Measurements from ENCODE around the gene ARHGEF40.

ARHGEF40 gene

DNA sequence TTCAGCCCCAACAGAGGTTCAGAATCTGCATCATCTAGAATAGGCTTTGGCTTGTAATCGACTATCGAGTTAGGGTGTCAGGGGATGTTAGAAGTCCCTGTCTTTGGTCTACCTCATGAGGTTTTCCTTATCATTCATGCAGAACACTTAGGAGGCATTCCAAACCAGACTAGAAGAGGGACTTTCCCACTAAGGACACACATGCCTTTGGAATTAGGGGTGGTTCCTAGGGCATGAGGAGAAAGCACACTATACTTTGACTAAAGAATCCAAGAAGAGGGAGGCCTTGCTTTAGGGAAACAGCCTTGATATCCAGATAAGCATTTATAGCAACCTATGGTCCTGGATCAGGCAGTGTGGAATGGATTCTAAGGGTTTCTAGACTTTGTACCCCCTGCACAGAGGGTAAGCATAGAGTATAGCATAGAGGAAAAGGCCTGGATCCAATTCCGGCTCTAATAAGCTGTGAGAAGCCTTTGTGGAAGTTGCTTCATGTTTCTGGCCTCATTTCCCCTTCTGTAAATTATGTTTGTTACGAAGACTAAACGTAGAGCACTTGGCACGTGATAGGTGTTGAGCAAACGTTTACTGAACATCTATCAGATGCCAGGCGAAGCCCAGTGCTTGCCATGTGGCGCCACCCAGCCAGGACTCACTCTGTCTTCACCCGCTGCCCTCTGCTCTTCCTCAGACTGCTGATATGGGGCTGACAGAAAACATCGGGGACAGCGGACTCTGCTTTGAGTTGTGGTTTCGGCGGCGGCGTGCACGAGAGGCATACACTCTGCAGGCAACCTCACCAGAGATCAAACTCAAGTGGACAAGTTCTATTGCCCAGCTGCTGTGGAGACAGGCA, 15.1 kb downstream of the ARHGEF40 start:
- DNase-seq = no peak

GRCh38 chr14:21086908-21087293, 16.8 kb downstream of the ARHGEF40 start:
- DNase-seq = no peak

DNA sequence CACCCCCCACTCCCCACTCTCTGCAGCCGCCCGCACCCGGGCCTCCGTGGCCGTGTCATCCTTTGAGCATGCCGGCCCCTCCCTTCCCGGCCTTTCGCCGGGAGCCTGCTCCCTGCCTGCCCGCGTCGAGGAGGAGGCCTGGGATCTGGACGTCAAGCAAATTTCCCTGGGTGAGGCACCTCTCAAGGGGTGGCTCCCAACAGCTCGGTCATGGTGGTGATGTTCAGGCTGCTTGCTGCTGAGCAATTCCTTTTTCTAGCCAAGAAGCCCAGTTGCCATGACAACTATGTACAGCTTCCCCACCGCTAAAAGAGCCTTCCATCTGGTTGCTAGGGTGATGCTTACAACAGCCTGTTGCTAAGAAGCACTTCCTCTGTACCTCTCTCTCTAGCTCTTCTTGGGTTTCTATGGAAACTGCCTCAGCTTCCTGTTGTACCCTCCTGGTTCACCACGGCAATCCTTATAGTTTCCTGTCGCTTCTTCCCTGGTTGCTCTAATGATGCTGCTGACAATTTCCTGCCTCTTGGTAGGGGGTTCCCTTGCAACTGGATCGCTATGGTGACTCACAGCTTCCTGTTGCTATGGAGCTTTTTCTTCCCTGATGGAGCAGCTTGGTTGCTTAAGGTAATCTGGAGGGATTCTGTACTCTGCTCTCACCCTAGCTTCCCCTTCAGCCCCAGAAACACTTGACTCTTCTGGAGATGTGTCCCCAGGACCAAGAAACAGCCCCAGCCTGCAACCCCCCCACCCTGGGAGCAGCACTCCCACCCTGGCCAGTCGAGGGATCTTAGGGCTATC, 17.4 kb downstream of the ARHGEF40 start:
- no peak for DNase-seq

GRCh38 chr14:21088687-21089086, 18.6 kb downstream of the ARHGEF40 start:
- no peak for DNase-seq

DNA sequence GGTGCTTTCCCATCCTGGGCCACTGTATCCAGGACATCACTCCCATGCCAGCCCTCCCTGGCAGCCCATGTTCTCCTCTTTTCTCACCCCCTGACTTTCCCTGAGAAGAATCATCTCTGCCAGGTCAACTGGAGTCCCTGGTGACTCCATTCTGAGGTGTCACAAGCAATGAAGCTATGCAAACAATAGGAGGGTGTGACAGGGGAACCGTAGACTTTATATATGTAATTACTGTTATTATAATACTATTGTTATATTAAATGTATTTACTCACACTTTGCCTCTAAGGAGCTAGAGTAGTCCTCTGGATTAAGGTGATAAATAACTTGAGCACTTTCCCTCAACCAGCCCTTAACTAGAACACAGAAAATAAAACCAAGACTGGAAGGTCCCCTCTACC, 19.2 kb downstream of the ARHGEF40 start:
- DNase-seq = no peak

DNA sequence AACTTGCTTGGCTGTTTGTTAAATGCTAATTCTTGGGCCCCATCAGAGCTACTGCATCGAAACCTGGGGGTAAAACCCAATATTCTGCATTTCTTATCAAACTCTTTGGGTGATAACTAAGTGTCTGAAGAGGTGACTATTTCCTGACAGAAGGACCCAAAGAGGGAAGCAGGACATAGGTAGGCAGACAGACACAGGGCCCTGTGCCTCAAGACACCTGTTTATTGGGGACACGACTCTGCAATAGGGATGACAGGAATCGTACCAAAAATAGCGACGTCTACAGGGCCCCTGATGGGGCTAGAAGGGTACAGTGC, 19.7 kb downstream of the ARHGEF40 start:
- DNase-seq = no peak

DNA sequence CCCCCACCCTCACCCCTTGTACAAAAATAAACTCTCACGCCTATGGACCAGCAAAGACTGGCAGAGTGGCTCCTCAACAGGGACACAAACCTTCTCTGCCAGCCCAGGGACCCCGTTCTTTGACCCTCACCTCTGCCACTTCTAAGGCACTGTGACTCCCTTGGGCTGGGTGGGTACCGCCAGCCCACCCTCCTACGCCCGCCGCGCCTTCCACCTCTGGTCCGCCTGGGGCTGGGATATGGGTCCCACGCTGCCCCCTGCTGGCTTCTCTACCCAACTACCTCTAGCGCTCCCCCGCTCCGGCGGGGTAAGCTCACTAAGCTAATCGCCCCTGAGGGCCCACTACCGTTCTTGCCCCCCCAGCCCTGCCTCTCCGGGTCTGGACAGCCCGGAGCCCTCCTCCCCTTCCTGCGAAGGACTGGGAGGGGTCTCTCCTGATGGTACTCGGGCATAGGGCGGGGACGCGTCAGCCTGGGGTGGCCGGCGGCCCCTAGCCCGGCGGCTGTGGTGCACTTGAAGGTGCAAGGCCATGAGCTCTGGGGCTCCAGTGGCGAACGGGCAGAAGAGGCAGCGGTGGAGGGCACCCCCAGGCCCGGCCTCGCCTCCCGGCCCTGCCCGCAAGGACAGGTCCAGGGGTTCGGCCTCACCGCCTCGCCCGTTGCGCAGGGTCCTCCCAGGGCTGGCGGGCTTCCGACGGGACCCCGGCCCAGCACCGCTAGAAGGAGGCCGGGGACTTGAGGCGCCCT, 20.3 kb downstream of the ARHGEF40 start:
- peak; percentile 21 for DNase-seq

DNA sequence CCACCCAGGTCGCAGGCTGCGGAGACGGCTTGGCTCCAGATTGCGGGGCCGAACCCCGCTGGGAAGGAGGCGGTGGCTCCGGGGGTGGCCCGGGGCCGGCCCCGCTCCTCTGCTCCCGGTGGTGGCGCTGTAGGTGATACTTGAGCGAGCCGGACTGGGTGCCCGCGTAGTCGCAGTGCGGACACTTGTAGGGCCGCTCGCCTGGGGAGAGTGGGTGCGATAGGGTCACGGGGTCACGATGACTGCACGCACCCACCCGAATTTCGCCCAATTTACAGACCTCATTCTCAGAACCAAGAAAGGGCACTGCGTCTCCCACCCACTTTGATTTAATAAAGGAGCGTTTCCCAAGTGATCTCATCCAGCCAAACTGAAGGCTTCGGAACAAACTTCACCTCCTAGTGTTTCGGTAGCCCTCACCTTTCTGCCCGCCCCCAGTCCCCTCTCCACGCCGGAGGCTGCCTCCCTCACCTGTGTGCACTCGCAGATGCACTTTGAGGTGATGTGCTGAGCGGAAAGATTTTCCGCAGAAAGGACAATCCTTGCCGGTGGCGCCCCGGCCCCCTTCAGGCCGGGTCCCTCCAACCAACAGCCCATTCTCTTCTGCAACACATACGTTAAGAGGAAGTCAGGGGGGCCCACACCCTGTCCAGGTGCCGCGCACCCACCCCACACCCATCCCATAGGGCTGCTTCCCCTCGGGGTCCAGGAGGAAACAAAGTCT, 21.0 kb downstream of the ARHGEF40 start:
- DNase-seq = no peak

DNA sequence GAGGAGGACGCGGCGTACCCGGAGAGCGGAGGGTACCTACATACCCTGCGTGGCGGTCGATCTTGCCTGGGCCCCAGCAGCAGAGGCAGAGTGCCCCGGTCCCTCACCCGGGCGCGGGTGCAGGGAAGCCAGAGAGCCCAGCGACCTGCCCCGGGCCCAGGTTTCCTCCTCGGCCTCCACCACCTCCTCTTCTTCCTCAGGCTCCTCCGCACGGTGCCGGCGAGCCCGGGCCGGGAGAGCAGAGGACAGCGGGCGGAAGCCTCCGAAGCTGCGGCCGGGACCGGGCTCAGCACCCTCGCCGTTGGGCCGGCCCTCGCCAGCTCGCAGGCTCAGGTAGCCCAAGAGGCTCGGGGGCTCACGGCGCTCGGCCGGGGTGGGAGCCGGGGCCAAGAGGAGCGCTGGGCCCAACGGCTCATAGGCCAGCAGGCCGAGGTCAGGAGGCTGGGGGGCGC, 21.7 kb downstream of the ARHGEF40 start:
- DNase-seq = no peak

- peak; percentile 78 for DNase-seq
Measured at GRCh38 chr14:21092273-21093011, 22.3 kb downstream of the ARHGEF40 start.

DNA sequence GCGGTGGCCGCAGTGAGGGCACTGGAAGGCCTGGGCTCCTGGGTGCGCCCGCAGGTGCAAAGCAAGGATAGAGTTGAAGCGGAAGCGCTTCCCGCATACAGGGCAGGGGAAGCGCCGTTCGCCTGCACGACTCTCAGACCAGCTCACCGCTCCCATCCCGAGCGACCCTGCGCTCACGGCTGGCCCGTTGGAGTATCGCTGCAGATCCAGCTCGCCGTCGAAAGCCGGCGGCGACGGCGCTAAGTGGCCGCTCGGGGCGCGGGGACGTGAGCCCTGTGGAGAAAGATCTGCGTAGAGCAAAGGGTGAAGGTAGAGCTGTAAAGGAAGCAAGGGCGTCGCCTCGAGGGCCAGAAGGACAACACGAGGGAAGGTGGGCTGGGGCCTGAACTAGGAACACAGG, 22.9 kb downstream of the ARHGEF40 start:
- no peak for DNase-seq

GRCh38 chr14:21093769-21094681, 23.9 kb downstream of the ARHGEF40 start:
- peak; percentile 12 for DNase-seq

DNA sequence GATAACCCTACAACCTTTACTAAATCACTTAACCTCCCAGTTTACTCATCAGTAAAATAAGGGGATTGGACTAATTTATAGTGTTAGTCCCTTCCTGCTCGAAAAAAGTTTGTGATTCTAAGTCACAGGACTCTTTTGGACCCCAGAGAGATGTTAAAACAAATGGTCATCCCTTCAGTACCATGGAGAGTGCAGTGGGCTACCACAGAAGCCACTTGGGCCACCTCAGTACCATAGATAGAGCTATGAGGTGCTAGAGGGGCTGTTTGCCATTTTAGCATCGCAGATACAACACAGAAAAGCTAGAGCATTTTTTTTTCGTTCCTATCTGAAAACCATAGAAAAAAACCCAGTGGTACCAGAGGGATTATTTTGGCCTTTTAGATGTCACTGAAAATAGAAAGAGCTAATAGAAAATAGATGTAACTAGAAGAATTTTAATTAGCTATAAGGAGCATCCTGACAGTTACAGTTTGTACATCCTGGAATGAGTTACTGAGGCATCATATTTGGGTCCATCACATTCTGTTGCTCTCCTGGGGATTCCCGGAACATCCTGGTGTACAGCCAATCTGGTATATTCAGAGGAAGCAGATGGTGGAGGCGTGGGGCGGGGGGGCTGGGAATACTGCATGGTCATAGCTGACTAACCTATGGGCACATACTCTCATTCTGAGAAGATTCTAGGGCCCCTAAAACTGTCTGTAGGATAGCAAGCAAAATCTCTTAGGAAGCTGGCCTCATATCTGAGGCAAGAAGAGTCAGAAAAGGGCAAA, 25.5 kb downstream of the ARHGEF40 start:
- DNase-seq = peak; percentile 24

DNA sequence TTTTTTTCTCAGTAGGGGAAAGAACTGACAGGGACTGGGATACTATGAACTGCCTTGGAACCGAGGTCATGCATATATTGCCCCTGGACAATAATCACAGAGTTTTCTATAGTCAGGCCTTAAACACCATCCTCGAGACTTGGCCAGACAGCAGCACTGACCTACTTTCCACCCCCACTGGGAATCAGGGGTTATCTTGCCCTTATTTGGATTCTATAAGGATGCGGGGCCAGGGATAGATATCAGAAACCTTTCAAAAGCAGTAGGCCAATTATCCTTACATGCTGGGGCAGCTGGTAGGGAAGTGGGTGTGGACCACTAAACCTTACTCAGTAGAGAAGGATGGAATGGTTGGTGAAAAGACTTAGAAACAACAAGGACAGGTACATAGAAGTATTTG, 26.3 kb downstream of the ARHGEF40 start:
- no peak for DNase-seq

GRCh38 chr14:21096978-21097635, 27.0 kb downstream of the ARHGEF40 start:
- DNase-seq = no peak

GRCh38 chr14:21097636-21098075, 27.6 kb downstream of the ARHGEF40 start:
- DNase-seq = no peak

GRCh38 chr14:21098076-21098891, 28.2 kb downstream of the ARHGEF40 start, which contains the start of gene ZNF219:
Gene ZNF219 (minus strand): TSS chr14:21098655. CDS start chr14:21093591, 5,064 bp downstream.
- peak; percentile 41 for DNase-seq

DNA sequence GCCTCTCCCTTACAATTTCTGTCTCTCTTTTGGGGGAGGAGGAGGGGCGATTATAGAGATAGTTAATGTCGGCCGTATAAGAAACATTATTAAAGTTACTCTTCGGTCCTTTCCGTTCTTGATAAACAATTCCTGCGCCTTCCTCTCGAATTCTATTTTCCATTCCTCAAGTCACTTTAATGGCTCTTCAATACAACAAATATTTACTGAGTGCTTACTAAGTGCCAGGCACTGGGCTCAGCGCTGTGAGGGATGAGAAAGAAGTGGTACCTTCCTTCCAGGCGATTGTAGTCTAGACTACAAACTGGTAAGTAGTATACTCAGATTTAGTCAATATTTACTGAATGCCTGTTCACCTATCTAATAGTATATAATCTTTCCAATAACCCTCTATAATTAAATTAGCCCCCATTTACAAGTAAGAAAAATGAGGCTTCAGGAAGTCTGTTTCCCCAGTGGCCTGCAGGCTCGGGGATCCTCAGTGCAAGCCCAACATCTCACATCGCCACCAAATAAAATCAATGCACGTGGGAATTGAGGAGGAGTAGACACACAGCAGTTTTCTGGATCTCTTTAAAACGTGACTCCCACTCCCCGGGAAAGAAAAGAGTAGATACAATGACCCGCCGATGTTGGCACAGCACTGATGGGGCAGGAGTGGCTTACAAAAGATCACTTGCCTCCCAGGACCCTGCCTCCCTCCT, 28.9 kb downstream of the ARHGEF40 start:
- no peak for DNase-seq
